Activated T-cell treated with anti-CD3 and anti-CD28 coated beads for 4 hours (primary cell): Measurements from ENCODE around the gene TMEM221.
A peak's percentile ranks its signal among the peaks of the same experiment; 100 is the strongest.

Experiments used
- DNase-seq: peaks from one replicate; pipeline ENCODE4 v3.0.0-alpha.2; 2020

The TMEM221 gene

GRCh38 chr19:17404015-17404414 lies 44.5 kb downstream of the TMEM221 start:
- DNase-seq = no peak

GRCh38 chr19:17402982-17403855 lies 45.2 kb downstream of the TMEM221 start:
- DNase-seq = no peak

GRCh38 chr19:17401628-17402027 lies 46.8 kb downstream of the TMEM221 start:
- no peak for DNase-seq

GRCh38 chr19:17398902-17399527 lies 49.5 kb downstream of the TMEM221 start:
- DNase-seq = no peak

- DNase-seq = peak; percentile 63
Measured at GRCh38 chr19:17394891-17395415, 53.5 kb downstream of the TMEM221 start.

- no peak for DNase-seq
Measured at GRCh38 chr19:17393914-17394313, 54.6 kb downstream of the TMEM221 start, which contains the start of gene CCDC194. TSS of gene CCDC194 (minus strand) at chr19:17394196. CDS start at chr19:17394158, 38 bp downstream.

- DNase-seq = no peak
Measured at GRCh38 chr19:17393002-17393401, 55.5 kb downstream of the TMEM221 start.

GRCh38 chr19:17391371-17392151 lies 56.9 kb downstream of the TMEM221 start:
- DNase-seq = no peak

GRCh38 chr19:17390665-17391370 lies 57.6 kb downstream of the TMEM221 start:
- peak; percentile 74 for DNase-seq

GRCh38 chr19:17389957-17390664 lies 58.4 kb downstream of the TMEM221 start:
- no peak for DNase-seq

- DNase-seq = no peak
Measured at GRCh38 chr19:17389288-17389687, 59.2 kb downstream of the TMEM221 start.

- peak; percentile 46 for DNase-seq
Measured at GRCh38 chr19:17385878-17386611, 62.4 kb downstream of the TMEM221 start.
